Spleen (tissue), 7 donors: Measurements from ENCODE around the gene CYP2C18.

ENCODE experiments used
- CTCF ChIP-seq, 11 experiments: fragments of 200-600 bp in 7 of 11; fragments of 450-650 bp in 4 of 11; sonication (generic) in 4 of 11; IDR thresholded peaks in 8 of 11; conservative IDR thresholded peaks in 3 of 11; 1 replicate in 7 of 11; 2 replicates in 4 of 11; pipeline versions ENCODE4 v1.4.0 to v1.8.0; 2016 to 2021; ENCODE audit warnings: antibody characterized with exemption in 11 of 11, inconsistent platforms in 4 of 11, mild to moderate bottlenecking in 1 of 11
- POLR2AphosphoS5 ChIP-seq, 3 donors: sonication (generic); formaldehyde crosslinking; IDR thresholded peaks; one replicate each; pipeline ENCODE4 v1.5.1; 2017; ENCODE audit warnings: antibody characterized with exemption in 3 of 3
- donor health status: DM: no; HTN: no; CAD: no; lungs with moderate emphysema.
- donor health status: DM: no; HTN: no; CAD: no.
- donor health status: DM: no; HTN: no; CAD: no.

GRCh38 chr10:94677691-94678090 is 5.8 kb upstream of the CYP2C18 start:
- TF ChIP-seq CTCF (IDR thresholded peaks at IDR 0.05 in 8 of 11, conservative IDR thresholded peaks at IDR 0.05 in 3 of 11) (no peak), POLR2AphosphoS5 (IDR thresholded peaks at IDR 0.05) (no peak)
